ENCODE data around the gene HOXA10. TPM values are rescaled to one million over a fixed set of nuclear protein-coding genes. Genes with fewer than 3 reads are reported as not detected.

Gene HOXA10
- total RNA-seq, 4 donors from 2014 or later = 19.0 to 34.1 (median 24.9) TPM

DNA sequence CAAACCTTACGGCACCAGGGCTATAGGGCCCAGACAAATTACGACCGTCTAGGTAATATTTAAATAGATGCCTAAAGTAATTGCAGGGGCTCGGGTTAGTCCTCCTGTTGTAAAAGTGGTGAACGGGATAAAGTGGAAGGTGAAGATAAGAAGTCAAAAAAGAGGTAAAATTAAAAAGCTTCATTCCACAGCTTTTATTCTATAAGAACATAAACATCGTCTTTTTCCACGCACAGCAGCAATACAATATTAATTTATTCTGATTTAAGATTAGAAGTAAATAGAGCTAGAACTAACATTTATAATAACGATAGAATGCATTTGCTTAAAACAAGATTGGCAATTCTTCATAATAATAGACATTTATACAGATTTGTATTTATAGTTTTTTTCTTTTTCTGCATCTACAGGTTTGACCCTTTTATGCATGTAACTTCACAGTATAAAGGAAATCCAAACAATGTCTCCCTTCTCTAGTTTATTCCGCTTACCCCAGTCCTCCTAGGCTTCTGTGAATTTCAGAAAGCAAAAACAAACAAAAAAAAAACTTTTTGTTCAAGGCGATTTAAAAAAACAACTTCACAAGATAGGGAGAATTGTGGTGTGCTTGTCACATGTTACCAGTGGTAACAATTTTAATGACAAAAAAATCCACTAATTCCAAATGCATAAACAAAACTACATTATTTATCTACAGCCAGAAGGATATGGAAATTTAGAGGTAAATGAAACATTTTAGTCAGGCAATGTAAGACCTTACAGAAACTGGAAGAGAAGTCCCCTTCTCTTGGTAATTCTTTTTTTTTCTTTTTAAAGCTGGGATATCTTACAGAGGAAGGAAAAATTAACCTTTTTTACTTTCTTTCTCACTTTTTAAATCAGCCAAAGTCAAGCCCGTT is 3.4 kb downstream of the HOXA10 start:
- WGBS, 2 donors = 44 to 54% methylated on average over 11 of the region's 11 CpGs
- TF ChIP-seq EP300 (IDR thresholded peaks at IDR 0.05) = no peak
- TF ChIP-seq, protein P1, sequence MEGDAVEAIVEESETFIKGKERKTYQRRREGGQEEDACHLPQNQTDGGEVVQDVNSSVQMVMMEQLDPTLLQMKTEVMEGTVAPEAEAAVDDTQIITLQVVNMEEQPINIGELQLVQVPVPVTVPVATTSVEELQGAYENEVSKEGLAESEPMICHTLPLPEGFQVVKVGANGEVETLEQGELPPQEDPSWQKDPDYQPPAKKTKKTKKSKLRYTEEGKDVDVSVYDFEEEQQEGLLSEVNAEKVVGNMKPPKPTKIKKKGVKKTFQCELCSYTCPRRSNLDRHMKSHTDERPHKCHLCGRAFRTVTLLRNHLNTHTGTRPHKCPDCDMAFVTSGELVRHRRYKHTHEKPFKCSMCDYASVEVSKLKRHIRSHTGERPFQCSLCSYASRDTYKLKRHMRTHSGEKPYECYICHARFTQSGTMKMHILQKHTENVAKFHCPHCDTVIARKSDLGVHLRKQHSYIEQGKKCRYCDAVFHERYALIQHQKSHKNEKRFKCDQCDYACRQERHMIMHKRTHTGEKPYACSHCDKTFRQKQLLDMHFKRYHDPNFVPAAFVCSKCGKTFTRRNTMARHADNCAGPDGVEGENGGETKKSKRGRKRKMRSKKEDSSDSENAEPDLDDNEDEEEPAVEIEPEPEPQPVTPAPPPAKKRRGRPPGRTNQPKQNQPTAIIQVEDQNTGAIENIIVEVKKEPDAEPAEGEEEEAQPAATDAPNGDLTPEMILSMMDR (IDR thresholded peaks at IDR 0.05) = no peak
- TF ChIP-seq POLR2A (IDR thresholded peaks at IDR 0.05) = no peak

DNA sequence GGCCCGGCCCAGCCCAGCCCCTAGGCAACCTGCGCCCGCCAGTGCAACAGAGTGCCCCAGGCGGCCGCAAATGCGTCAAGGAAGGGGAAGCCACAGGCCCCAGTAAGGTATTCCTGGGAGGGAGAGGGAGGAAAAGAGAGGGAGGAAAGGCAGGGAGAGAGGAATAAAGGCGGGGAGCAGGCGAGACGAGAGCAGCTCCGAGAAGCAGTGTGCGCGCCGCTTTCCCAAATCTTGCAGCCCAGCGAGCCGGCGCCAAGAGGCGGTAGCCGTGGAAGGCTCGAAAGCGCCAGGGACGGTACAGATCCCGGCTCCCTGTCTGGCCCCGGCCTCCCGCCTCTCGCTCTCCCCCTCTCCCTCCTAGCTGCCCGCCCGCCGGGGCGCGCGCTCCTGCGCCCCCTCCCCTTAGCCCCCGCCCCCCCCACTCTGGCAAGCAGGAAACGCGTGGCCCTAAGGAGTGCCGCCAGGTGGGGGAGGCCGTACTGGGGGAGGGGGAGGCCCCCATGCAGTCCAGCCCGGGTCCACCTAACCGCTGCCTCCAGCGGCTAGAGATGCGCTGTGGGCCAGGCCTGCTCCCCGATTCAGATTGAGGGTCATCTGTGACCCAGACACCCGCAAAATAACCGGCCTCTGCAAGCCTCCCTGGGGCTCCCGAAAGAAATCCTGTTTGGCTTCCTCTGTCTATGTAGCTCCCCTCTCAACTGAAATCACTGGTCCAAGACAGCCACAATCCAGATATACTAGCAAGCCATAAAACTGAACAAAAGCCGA is 4.3 kb downstream of the HOXA10 start:
- peak overlapping the region; percentile 67 to 94 (median 88) for H3K27ac ChIP-seq
- peaks cover 0 to 95% of the 10 kb centered on the region in 2 donors for H3K27me3 ChIP-seq
- peak in 1 of 2 donors; percentile 13 for DNase-seq (ENCODE audit: low spot score in 2 of 2)
- WGBS, 2 donors = 5% methylated on average over 31 to 33 of the region's 46 CpGs
- peaks cover 0 to 70% (median 15%) of the 10 kb centered on the region in 4 donors for H3K4me1 ChIP-seq
- H3K4me3 ChIP-seq = peak overlapping the region; percentile 24 to 74 (median 32)
- TF ChIP-seq POLR2A (IDR thresholded peaks at IDR 0.05) (peak in 1 of 2 donors; percentile 16), EP300 (IDR thresholded peaks at IDR 0.05) (no peak)
- TF ChIP-seq, protein P1 (IDR thresholded peaks at IDR 0.05) = no peak
- H3K9me3 ChIP-seq = no peaks in the 10 kb centered on the region
- no peaks in the 10 kb centered on the region for H3K36me3 ChIP-seq

More for the DNA sequence above, 3.4 kb downstream of the HOXA10 start:
- DNase-seq (ENCODE audit: low spot score in 2 of 2) = no peak
- H3K27ac ChIP-seq = peak overlapping the region; percentile 67 to 94 (median 88)
- peaks cover 0 to 95% of the 10 kb centered on the region in 2 donors for H3K27me3 ChIP-seq
- peaks cover 0 to 66% (median 15%) of the 10 kb centered on the region in 4 donors for H3K4me1 ChIP-seq
- H3K36me3 ChIP-seq = no peaks in the 10 kb centered on the region
- H3K9me3 ChIP-seq = no peaks in the 10 kb centered on the region
- H3K4me3 ChIP-seq = peak overlapping the region; percentile 54 to 74 (median 64)

GRCh38 chr7:27168265-27168947 is 5.7 kb downstream of the HOXA10 start:
- WGBS, 2 donors = 23 to 39% methylated on average over 15 to 25 of the region's 25 CpGs
- no peak for DNase-seq (ENCODE audit: low spot score in 2 of 2)

GRCh38 chr7:27167916-27168264 is 6.2 kb downstream of the HOXA10 start:
- no peak for DNase-seq (ENCODE audit: low spot score in 2 of 2)
- Histone ChIP-seq H3K36me3 (no peaks in the 10 kb centered on the region), H3K27me3 (peaks cover 0 to 100% of the 10 kb centered on the region in 2 donors), H3K4me1 (peaks cover 0 to 66% (median 10%) of the 10 kb centered on the region in 4 donors), H3K9me3 (no peaks in the 10 kb centered on the region), H3K4me3 (peak overlapping the region in 2 of 4 donors; percentile 4 to 74), H3K27ac (peak overlapping the region; percentile 67 to 94 (median 88))
- 45 to 47% methylated on average over 4 of the region's 4 CpGs for WGBS, 2 donors
- TF ChIP-seq EP300 (IDR thresholded peaks at IDR 0.05) = no peak
- TF ChIP-seq, protein P1 (IDR thresholded peaks at IDR 0.05) = no peak
- no peak for TF ChIP-seq POLR2A (IDR thresholded peaks at IDR 0.05)

More at GRCh38 chr7:27168265-27168947, 5.7 kb downstream of the HOXA10 start:
- no peaks in the 10 kb centered on the region for H3K36me3 ChIP-seq
- TF ChIP-seq EP300 (IDR thresholded peaks at IDR 0.05) = peak in 1 of 2 donors; percentile 11
- TF ChIP-seq, protein P1 (IDR thresholded peaks at IDR 0.05) = no peak
- peaks cover 0 to 68% (median 10%) of the 10 kb centered on the region in 4 donors for H3K4me1 ChIP-seq
- peak overlapping the region; percentile 67 to 94 (median 88) for H3K27ac ChIP-seq
- no peaks in the 10 kb centered on the region for H3K9me3 ChIP-seq
- H3K4me3 ChIP-seq = peak overlapping the region; percentile 6 to 74 (median 18)
- peaks cover 0 to 99% of the 10 kb centered on the region in 2 donors for H3K27me3 ChIP-seq
